ENCODE results near the gene TNFAIP1. TPM values are rescaled to one million over a fixed set of nuclear protein-coding genes. Genes with fewer than 3 reads are reported as not detected.

TNFAIP1 gene
- total RNA-seq, 1 donor from 2014 or later, result 59.2 TPM

GRCh38 chr17:28345419-28346198, 10.0 kb downstream of the TNFAIP1 start:
- peaks cover 34% of the 10 kb centered on the region for H3K36me3 Mint-ChIP-seq (ENCODE audit: unreplicated experiment)
- H3K27ac Mint-ChIP-seq (ENCODE audit: unreplicated experiment), result peak overlapping the region; percentile 82
- peaks cover 21% of the 10 kb centered on the region for H3K4me1 Mint-ChIP-seq (ENCODE audit: unreplicated experiment)
- no peaks in the 10 kb centered on the region for H3K9me3 Mint-ChIP-seq (ENCODE audit: unreplicated experiment)
- no peak overlapping the region for H3K4me3 Mint-ChIP-seq (ENCODE audit: unreplicated experiment)
- TF ChIP-seq CTCF (IDR thresholded peaks at IDR 0.05), result no peak
- no peak for DNase-seq (ENCODE audit: extremely low spot score, unreplicated experiment)
- no peaks in the 10 kb centered on the region for H3K27me3 Mint-ChIP-seq (ENCODE audit: unreplicated experiment)

GRCh38 chr17:28346199-28346580, 10.6 kb downstream of the TNFAIP1 start:
- peaks cover 34% of the 10 kb centered on the region for H3K36me3 Mint-ChIP-seq (ENCODE audit: unreplicated experiment)
- H3K27ac Mint-ChIP-seq (ENCODE audit: unreplicated experiment), result peak overlapping the region; percentile 82
- no peaks in the 10 kb centered on the region for H3K27me3 Mint-ChIP-seq (ENCODE audit: unreplicated experiment)
- peaks cover 21% of the 10 kb centered on the region for H3K4me1 Mint-ChIP-seq (ENCODE audit: unreplicated experiment)
- TF ChIP-seq CTCF (IDR thresholded peaks at IDR 0.05), result no peak
- H3K9me3 Mint-ChIP-seq (ENCODE audit: unreplicated experiment), result no peaks in the 10 kb centered on the region
- H3K4me3 Mint-ChIP-seq (ENCODE audit: unreplicated experiment), result no peak overlapping the region
- no peak for DNase-seq (ENCODE audit: extremely low spot score, unreplicated experiment)

GRCh38 chr17:28346746-28347246, 11.2 kb downstream of the TNFAIP1 start:
- Mint-ChIP-seq H3K4me3 (ENCODE audit: unreplicated experiment) (no peak overlapping the region), H3K4me1 (ENCODE audit: unreplicated experiment) (peaks cover 21% of the 10 kb centered on the region), H3K9me3 (ENCODE audit: unreplicated experiment) (no peaks in the 10 kb centered on the region), H3K27me3 (ENCODE audit: unreplicated experiment) (no peaks in the 10 kb centered on the region), H3K36me3 (ENCODE audit: unreplicated experiment) (peaks cover 40% of the 10 kb centered on the region), H3K27ac (ENCODE audit: unreplicated experiment) (peak overlapping the region; percentile 82)
- DNase-seq (ENCODE audit: extremely low spot score, unreplicated experiment), result no peak
- peak; percentile 37 for TF ChIP-seq CTCF (IDR thresholded peaks at IDR 0.05)

GRCh38 chr17:28347261-28347891, 11.8 kb downstream of the TNFAIP1 start:
- no peak overlapping the region for H3K4me3 Mint-ChIP-seq (ENCODE audit: unreplicated experiment)
- H3K4me1 Mint-ChIP-seq (ENCODE audit: unreplicated experiment), result peaks cover 21% of the 10 kb centered on the region
- H3K9me3 Mint-ChIP-seq (ENCODE audit: unreplicated experiment), result no peaks in the 10 kb centered on the region
- no peak for TF ChIP-seq CTCF (IDR thresholded peaks at IDR 0.05)
- peaks cover 37% of the 10 kb centered on the region for H3K36me3 Mint-ChIP-seq (ENCODE audit: unreplicated experiment)
- no peak for DNase-seq (ENCODE audit: extremely low spot score, unreplicated experiment)
- H3K27ac Mint-ChIP-seq (ENCODE audit: unreplicated experiment), result peak overlapping the region; percentile 82
- no peaks in the 10 kb centered on the region for H3K27me3 Mint-ChIP-seq (ENCODE audit: unreplicated experiment)

GRCh38 chr17:28348979-28349378, 13.4 kb downstream of the TNFAIP1 start:
- no peak for TF ChIP-seq CTCF (IDR thresholded peaks at IDR 0.05)
- Mint-ChIP-seq H3K4me3 (ENCODE audit: unreplicated experiment) (no peak overlapping the region), H3K27me3 (ENCODE audit: unreplicated experiment) (no peaks in the 10 kb centered on the region), H3K27ac (ENCODE audit: unreplicated experiment) (no peak overlapping the region), H3K4me1 (ENCODE audit: unreplicated experiment) (peaks cover 21% of the 10 kb centered on the region), H3K9me3 (ENCODE audit: unreplicated experiment) (no peaks in the 10 kb centered on the region), H3K36me3 (ENCODE audit: unreplicated experiment) (peaks cover 41% of the 10 kb centered on the region)
- no peak for DNase-seq (ENCODE audit: extremely low spot score, unreplicated experiment)
